GM18909 (cell line): ENCODE measurements around the gene SYNE2.

ENCODE experiments used
- ATAC-seq: cut with Tn5 transposase; IDR thresholded peaks from one replicate; pipeline ENCODE4 v1.9.1; 2021; ENCODE audit warnings: mild to moderate bottlenecking; ENCODE audit not compliant: unreplicated experiment, poor library complexity

SYNE2 gene

DNA sequence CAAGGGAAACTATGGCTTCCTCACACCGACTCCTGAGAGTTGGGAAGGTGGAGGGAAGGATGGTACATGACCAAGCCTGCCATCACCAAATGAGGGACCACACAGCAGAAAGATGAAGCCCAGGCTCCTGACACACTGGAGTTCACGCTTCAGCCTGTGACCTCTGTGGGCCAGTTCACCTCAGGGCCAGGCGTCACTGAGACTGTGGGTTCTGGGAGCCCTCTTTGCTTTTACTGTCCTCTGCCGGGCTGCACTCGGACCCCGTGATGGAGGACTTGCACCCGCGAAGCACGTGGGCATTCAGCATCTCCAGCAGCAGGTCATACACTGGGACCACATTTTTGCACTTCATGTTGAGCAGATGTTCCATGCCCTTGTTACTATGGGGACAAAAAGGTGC, 380.1 kb downstream of the SYNE2 start:
- no peak for ATAC-seq

- ATAC-seq = no peak
Observed at GRCh38 chr14:64233531-64234190, 380.9 kb downstream of the SYNE2 start.

- ATAC-seq = no peak
Observed at GRCh38 chr14:64234877-64235651, 382.3 kb downstream of the SYNE2 start.

GRCh38 chr14:64235652-64236640, 383.1 kb downstream of the SYNE2 start:
- ATAC-seq = peak; percentile 73

GRCh38 chr14:64238049-64238448, 385.2 kb downstream of the SYNE2 start:
- no peak for ATAC-seq

DNA sequence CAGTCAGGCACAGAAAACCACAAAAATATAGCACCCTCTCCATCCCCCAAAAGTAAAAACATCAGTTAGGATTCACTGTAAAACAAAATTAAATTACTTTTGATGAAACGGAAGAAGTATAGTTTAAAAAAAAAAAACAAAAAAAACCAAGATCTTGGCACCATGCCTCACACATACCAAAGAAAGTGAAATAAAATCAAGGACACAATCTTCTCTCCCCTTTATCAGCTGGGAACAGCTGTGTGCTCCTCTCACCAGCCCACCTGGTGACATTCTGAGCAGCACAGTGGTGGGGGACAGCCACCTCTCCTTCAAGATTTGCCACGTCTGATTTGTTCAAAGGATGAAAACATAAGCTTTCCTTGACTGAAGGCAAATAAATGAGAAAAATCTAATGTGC, 385.8 kb downstream of the SYNE2 start:
- no peak for ATAC-seq

- no peak for ATAC-seq
Observed at GRCh38 chr14:64244279-64244678, 391.5 kb downstream of the SYNE2 start.

GRCh38 chr14:64245491-64245890, 392.7 kb downstream of the SYNE2 start:
- ATAC-seq = no peak

GRCh38 chr14:64246688-64247087, 393.9 kb downstream of the SYNE2 start:
- ATAC-seq = no peak

GRCh38 chr14:64247195-64247594, 394.4 kb downstream of the SYNE2 start:
- ATAC-seq = no peak

DNA sequence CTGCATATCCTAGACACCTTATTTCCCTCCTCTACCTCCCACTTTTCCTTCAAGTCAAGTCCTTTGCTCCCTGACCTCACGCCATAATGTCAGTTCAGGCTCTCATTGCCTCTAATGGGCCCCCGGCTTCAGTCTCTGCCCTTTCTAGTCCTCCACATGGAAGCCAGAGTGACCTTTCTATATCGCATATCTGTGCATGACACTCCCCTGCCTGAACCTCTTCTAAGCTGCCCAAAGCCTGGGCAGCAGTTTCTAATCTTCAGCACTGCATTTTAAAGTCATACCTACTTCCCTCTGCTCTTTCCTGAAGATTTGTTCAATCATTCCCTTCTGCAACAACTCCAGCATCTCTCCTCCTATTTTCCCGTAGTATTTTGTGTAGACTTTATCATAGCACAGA, 395.9 kb downstream of the SYNE2 start:
- ATAC-seq = no peak

GRCh38 chr14:64249363-64249762, 396.6 kb downstream of the SYNE2 start:
- ATAC-seq = no peak

GRCh38 chr14:64253672-64254071, 400.9 kb downstream of the SYNE2 start:
- no peak for ATAC-seq

DNA sequence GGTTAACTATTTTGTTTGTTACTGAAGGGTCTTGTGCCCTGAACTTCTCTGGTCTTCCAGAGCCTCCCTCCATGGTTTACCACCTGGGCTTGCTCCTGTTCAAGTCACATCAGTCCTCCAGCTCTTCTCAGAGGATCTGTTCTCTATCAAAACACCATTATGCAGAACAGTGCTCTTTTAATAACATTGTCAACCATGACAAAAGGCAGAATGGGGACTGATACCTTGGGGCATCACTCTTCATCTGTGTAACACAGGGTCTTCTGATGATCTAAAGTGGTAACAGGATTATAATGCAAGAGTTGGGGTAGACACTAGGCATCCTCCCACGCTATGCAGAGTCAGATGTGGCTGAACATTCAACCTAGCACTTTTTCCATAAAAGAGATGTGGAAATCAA, 403.0 kb downstream of the SYNE2 start:
- ATAC-seq = no peak

DNA sequence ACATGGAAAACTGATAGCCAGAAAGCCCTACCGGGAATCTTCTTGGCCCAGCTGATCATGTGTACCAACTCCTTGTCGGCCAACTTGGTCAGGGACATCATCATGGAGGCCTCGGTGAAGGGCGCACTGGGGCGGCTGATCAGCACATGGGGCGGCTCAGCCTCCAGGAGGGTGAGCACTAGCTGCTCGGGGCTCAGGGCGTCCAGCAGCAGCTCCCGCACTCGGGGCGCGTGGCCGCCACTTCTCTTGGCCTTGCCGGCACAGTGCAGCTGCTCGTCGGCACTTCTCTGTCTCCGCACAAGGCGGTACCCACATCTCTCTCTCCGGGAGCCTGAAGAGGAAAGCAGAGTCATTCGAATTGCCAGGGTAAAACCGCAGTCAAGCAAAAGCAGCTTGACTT, 407.6 kb downstream of the SYNE2 start:
- no peak for ATAC-seq

DNA sequence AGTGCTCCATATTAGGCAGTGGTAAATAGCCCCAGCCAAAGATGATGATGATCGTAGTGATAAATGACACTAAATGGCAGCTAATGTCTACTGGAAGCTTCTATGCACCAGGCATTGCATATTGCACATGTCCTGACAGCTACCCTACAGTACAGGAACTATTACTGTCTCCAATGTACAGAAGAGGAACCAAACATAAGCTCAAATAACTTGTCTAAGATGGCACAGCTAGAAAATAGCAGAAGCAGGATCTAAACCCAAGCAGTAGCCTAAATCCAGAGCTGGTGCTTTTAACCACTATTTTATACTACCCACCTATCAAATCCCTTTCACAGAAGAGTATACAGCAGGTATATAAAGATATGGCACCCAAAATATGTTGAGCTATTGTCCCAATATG, 412.4 kb downstream of the SYNE2 start:
- no peak for ATAC-seq

- no peak for ATAC-seq
Observed at GRCh38 chr14:64266239-64266638, 413.4 kb downstream of the SYNE2 start.

DNA sequence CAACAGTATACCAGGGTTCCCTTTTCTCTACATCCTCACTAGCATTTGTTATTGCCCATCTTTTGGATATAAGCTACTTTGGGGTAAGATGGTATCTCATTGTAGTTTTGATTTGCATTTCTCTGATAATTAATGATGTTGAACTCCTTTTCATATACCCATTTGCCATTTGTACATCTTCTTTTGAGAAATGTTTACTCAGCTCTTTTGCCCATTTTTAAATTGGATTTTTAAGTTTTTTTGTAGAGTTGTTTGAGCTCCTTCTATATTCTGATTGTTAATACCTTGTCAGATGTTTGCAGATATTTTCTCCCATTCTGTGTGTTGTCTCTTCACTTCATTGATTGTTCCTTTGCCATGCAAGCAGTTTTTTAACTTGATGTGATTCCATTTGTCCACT, 419.2 kb downstream of the SYNE2 start:
- no peak for ATAC-seq
